Measurements from ENCODE around the gene PDZRN3. TPM values are rescaled to one million over a fixed set of nuclear protein-coding genes. Genes with fewer than 3 reads are reported as not detected.

PDZRN3 gene
- total RNA-seq, 1 experiment from 2014 or later = not detected

DNA sequence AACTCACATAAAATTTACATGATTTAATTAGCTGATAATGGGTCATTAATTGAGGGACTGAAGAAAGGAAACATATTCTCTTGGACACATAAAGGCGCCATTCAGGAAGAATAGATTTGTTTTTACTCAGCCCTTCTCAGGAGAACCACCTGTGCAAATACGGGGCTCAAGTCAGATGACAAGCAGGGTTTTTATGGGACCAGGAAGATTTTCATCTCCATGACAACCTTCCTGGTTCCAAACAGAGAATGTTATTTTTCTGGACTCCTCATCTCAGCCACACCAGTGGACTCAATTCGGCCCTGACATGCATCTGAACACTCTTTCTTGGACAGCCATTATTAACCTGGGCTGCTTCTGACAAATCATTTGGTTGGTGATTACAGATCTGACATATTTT, 120.5 kb downstream of the PDZRN3 start:
- BruUV-seq (replicated peaks) = no TSS peak
- DNase-seq (ENCODE audit: low read depth, low spot score) = no peak
- no peak overlapping the region for H3K27ac ChIP-seq (ENCODE audit: low read length)

DNA sequence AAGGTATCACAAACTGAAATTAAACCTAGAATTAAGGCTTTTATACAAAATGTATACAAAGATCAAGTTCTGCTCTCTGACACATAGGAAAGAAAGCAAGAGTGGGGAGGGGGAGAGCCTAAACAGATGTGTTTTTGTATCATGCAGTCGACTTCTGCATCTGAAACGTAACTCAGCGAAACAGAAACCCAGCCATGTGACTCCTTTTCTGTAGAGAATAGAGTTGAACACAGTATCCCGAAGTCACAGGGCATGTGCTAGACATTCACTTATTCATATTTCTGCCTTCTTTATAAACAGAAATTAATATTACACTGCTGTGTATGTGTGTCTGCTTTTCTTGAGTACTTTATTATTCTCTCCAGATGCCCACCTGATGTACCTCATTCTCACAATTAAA, 121.0 kb downstream of the PDZRN3 start:
- ChIA-PET POLR2A (no interaction called here), CTCF (no interaction called here)
- no peak overlapping the region for H3K27ac ChIP-seq (ENCODE audit: low read length)

More for the DNA sequence above, 120.5 kb downstream of the PDZRN3 start:
- no peak for ATAC-seq
- CTCF ChIA-PET = no interaction called here
- no peak overlapping the region for H3K4me3 ChIP-seq (ENCODE audit: low read depth in 2 of 2, low read length in 2 of 2)
- H3K9me3 ChIP-seq (ENCODE audit: control insufficient read depth, insufficient read depth, low read depth, low read length) = no peaks in the 10 kb centered on the region
- in situ Hi-C loops (cut with HindIII; ENCODE audit: low pct_unique_long_range_greater_than_20kb, low sequenced_read_pairs) (no loop called here), intact Hi-C loops (cut with micrococcal nuclease; ENCODE audit: unreplicated experiment) (no loop called here)
- no peaks in the 10 kb centered on the region for H3K4me1 ChIP-seq (ENCODE audit: control insufficient read depth, insufficient read depth, low read length)
- no peaks in the 10 kb centered on the region for H3K36me3 ChIP-seq (ENCODE audit: control insufficient read depth, insufficient read depth, low read length)
- no peaks in the 10 kb centered on the region for H3K27me3 ChIP-seq (ENCODE audit: control insufficient read depth, insufficient read depth, low read length)
- TF ChIP-seq CTCF (IDR thresholded peaks at IDR 0.05) (no peak), TCF7L2 (IDR thresholded peaks at IDR 0.05; ENCODE audit: low read depth, low read length) (no peak), REST (IDR thresholded peaks at IDR 0.05; ENCODE audit: insufficient read depth in 1 of 2, low read depth in 2 of 2, low read length in 1 of 2) (no peak), POLR2AphosphoS5 (IDR thresholded peaks at IDR 0.05; ENCODE audit: low read depth, low read length) (no peak), SIN3A (IDR thresholded peaks at IDR 0.05; ENCODE audit: borderline replicate concordance, insufficient read depth, low read depth, low read length) (no peak)
- POLR2A ChIA-PET = no interaction called here

More for the DNA sequence above, 121.0 kb downstream of the PDZRN3 start:
- Histone ChIP-seq H3K27me3 (ENCODE audit: control insufficient read depth, insufficient read depth, low read length) (no peaks in the 10 kb centered on the region), H3K9me3 (ENCODE audit: control insufficient read depth, insufficient read depth, low read depth, low read length) (no peaks in the 10 kb centered on the region), H3K4me1 (ENCODE audit: control insufficient read depth, insufficient read depth, low read length) (no peaks in the 10 kb centered on the region), H3K36me3 (ENCODE audit: control insufficient read depth, insufficient read depth, low read length) (no peaks in the 10 kb centered on the region), H3K4me3 (ENCODE audit: low read depth in 2 of 2, low read length in 2 of 2) (no peak overlapping the region)
- TF ChIP-seq TCF7L2 (IDR thresholded peaks at IDR 0.05; ENCODE audit: low read depth, low read length) (no peak), REST (IDR thresholded peaks at IDR 0.05; ENCODE audit: insufficient read depth in 1 of 2, low read depth in 2 of 2, low read length in 1 of 2) (no peak), SIN3A (IDR thresholded peaks at IDR 0.05; ENCODE audit: borderline replicate concordance, insufficient read depth, low read depth, low read length) (no peak), POLR2AphosphoS5 (IDR thresholded peaks at IDR 0.05; ENCODE audit: low read depth, low read length) (no peak), CTCF (IDR thresholded peaks at IDR 0.05) (no peak)
- DNase-seq (ENCODE audit: low read depth, low spot score) (no peak), ATAC-seq (no peak)
- no TSS peak for BruUV-seq (replicated peaks)
- intact Hi-C loops (cut with micrococcal nuclease; ENCODE audit: unreplicated experiment) (loop anchor here (2.0 kb wide), 1 partner anchor 49 kb away; no protein-coding TSS in a partner anchor), in situ Hi-C loops (cut with HindIII; ENCODE audit: low pct_unique_long_range_greater_than_20kb, low sequenced_read_pairs) (no loop called here)
